CD4-positive, alpha-beta T cell (primary cell): Measurements from ENCODE around the gene WWC2. TPM values are rescaled to one million over a fixed set of nuclear protein-coding genes. Genes with fewer than 3 reads are reported as not detected.

Source experiments
- ATAC-seq: fragments of 200-7000 bp; cut with Tn5 transposase; one replicate; pipeline ENCODE4 v1.10.0; 2022; ENCODE audit warnings: mild to moderate bottlenecking; ENCODE audit not compliant: poor library complexity
- CTCF ChIA-PET: fragments of 350-600 bp; sonication (Branson Sonifier 250); formaldehyde crosslinking; loops from one replicate; lab custom pipeline; 2021; ENCODE audit warnings: antibody characterized with exemption, inconsistent platforms; lab: Charles Lee
- POLR2A ChIA-PET: fragments of 350-600 bp; sonication (Branson Sonifier 250); formaldehyde crosslinking; loops from one replicate; lab custom pipeline; 2021; ENCODE audit warnings: antibody characterized with exemption, inconsistent platforms; lab: Charles Lee
- DNase-seq, 14 experiments: peaks; one replicate each; pipeline ENCODE4 v3.0.0-alpha.2; 2013 to 2020; ENCODE audit warnings: mixed read lengths in 2 of 14
- H3K27ac ChIP-seq, 2 donors: one replicate each; pipeline versions ENCODE4 v1.5.1 to v1.7.0; 2013; ENCODE audit warnings: low read length in 2 of 2, low read depth in 1 of 2, mild to moderate bottlenecking in 1 of 2
- H3K27me3 ChIP-seq, 2 experiments: 1 replicate in 1 of 2; 2 replicates in 1 of 2; pipeline versions ENCODE4 v1.6.1 to v1.7.0; 2013; ENCODE audit warnings: low read length in 2 of 2, control low read depth in 1 of 2, mild to moderate bottlenecking in 1 of 2, moderate library complexity in 1 of 2; ENCODE audit not compliant: insufficient read depth in 2 of 2, control insufficient read depth in 1 of 2
- H3K36me3 ChIP-seq: one replicate; pipeline ENCODE4 v1.6.1; 2013; ENCODE audit warnings: low read length, control low read depth; ENCODE audit not compliant: insufficient read depth
- H3K4me1 ChIP-seq: one replicate; pipeline ENCODE4 v1.6.1; 2013; ENCODE audit warnings: low read length, control low read depth; ENCODE audit not compliant: insufficient read depth
- H3K4me3 ChIP-seq: one replicate; pipeline ENCODE4 v1.5.1; 2013; ENCODE audit warnings: mild to moderate bottlenecking, low read length, moderate library complexity
- H3K9me3 ChIP-seq, 2 experiments: 1 replicate in 1 of 2; 2 replicates in 1 of 2; pipeline versions ENCODE4 v1.6.1 to v1.7.0; 2013; ENCODE audit warnings: low read length in 2 of 2, mild to moderate bottlenecking in 2 of 2, control low read depth in 1 of 2, moderate library complexity in 1 of 2; ENCODE audit not compliant: control insufficient read depth in 1 of 2, insufficient read depth in 1 of 2
- H3K27ac Mint-ChIP-seq: one replicate; pipeline ENCODE4 v1.8.0; 2020; ENCODE audit warnings: mixed read lengths
- H3K27me3 Mint-ChIP-seq: one replicate; pipeline ENCODE4 v1.8.0; 2021; ENCODE audit warnings: mixed read lengths
- H3K36me3 Mint-ChIP-seq: one replicate; pipeline ENCODE4 v1.8.0; 2021; ENCODE audit warnings: low read depth, mixed read lengths
- H3K4me1 Mint-ChIP-seq: one replicate; pipeline ENCODE4 v1.8.0; 2021; ENCODE audit warnings: low read depth, mixed read lengths
- H3K4me3 Mint-ChIP-seq: one replicate; pipeline ENCODE4 v1.8.0; 2020; ENCODE audit warnings: mild to moderate bottlenecking, mixed read lengths
- H3K9me3 Mint-ChIP-seq: one replicate; pipeline ENCODE4 v1.8.0; 2020; ENCODE audit warnings: mixed read lengths
- intact Hi-C, 2 experiments: fragments of 100-400 bp; cut with DNase I in 1 of 2; cut with micrococcal nuclease in 1 of 2; formaldehyde crosslinking; loops; one replicate each; pipeline versions ENCODE4 v1.15.1 to v1.9.0; 2023 to 2025; cut with DNase I, micrococcal nuclease
- total RNA-seq, 174 experiments: library from RNA in 2 of 174; stranded (reverse) in 2 of 174; gene quantifications; one replicate each; pipeline ENCODE4 v1.2.3 and lab custom pipeline; 2021 to 2026
- TF ChIP-seq, protein P1 (sequence below): fragments of 200-600 bp; IDR thresholded peaks from one replicate; pipeline ENCODE4 v1.8.0; 2022; ENCODE audit warnings: antibody characterized with exemption, mild to moderate bottlenecking

The WWC2 gene
- total RNA-seq, 2 experiments from 2014 or later, result 4.1 to 4.9 TPM

DNA sequence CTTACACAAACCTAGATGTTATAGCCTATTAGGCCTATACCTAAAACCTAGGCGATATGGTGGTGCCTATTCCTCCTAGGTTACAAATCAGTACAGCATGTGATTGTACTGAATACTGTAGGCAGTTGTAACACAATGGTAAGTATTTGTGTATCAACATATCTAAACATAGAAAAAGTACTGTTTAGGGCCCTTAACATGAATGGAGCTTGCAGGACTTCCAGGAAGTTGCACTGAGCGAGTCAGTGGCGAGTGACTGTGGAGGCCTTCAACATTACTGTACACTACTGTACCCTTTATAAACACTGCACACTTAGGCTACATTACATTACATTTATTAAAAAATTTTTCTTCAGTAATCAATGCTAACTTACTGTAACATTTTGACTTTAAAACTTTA lies 37.8 kb downstream of the WWC2 start:
- H3K27me3 Mint-ChIP-seq, result peaks cover 6% of the 10 kb centered on the region
- ChIA-PET CTCF (no interaction called here), POLR2A (no interaction called here)
- no peaks in the 10 kb centered on the region for H3K9me3 ChIP-seq
- no peak overlapping the region for H3K4me3 Mint-ChIP-seq
- no peak overlapping the region for H3K27ac Mint-ChIP-seq
- no peak overlapping the region for H3K27ac ChIP-seq
- intact Hi-C loops, result no loop called here
- DNase-seq (no peak), ATAC-seq (no peak)
- TF ChIP-seq, protein P1, sequence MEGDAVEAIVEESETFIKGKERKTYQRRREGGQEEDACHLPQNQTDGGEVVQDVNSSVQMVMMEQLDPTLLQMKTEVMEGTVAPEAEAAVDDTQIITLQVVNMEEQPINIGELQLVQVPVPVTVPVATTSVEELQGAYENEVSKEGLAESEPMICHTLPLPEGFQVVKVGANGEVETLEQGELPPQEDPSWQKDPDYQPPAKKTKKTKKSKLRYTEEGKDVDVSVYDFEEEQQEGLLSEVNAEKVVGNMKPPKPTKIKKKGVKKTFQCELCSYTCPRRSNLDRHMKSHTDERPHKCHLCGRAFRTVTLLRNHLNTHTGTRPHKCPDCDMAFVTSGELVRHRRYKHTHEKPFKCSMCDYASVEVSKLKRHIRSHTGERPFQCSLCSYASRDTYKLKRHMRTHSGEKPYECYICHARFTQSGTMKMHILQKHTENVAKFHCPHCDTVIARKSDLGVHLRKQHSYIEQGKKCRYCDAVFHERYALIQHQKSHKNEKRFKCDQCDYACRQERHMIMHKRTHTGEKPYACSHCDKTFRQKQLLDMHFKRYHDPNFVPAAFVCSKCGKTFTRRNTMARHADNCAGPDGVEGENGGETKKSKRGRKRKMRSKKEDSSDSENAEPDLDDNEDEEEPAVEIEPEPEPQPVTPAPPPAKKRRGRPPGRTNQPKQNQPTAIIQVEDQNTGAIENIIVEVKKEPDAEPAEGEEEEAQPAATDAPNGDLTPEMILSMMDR, result no peak
- H3K4me3 ChIP-seq, result no peak overlapping the region
- H3K36me3 Mint-ChIP-seq, result no peaks in the 10 kb centered on the region
- no peaks in the 10 kb centered on the region for H3K36me3 ChIP-seq
- H3K9me3 Mint-ChIP-seq, result no peaks in the 10 kb centered on the region
- no peaks in the 10 kb centered on the region for H3K4me1 Mint-ChIP-seq
- H3K4me1 ChIP-seq, result no peaks in the 10 kb centered on the region
- no peaks in the 10 kb centered on the region for H3K27me3 ChIP-seq

DNA sequence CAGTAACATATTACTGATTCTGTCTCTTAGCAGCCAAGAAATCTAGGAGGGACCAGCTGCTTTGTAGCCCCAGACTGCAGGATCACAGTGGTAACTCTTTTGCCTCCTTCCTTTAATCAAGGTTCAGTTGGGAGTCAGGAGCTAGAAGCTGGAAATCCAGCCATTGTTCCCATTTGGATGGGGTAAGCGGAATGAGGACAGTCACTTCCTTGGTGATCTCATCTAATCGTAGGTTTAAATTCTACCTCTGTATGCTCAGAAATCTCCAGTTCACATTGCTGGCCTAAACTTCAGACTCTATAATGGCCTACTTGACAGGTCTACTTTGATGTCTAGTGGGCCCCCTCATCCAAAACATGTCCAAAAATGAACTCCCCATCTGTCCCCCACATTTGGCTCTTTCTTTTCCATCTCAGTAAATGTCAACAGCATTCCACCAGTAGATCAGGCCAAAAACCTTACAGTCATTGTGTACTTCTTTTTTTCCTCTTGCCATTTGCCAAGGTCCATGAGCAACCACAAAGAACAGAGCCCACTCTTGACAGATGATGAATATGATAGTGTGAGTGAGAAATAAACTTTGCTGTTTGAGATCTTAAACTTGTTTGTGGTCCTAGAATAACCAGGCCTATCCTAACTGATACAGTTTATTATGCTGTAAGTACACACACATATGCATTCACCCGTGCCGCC lies 40.1 kb downstream of the WWC2 start:
- CTCF ChIA-PET, result no interaction called here
- Mint-ChIP-seq H3K4me3 (no peak overlapping the region), H3K27ac (no peak overlapping the region), H3K9me3 (no peaks in the 10 kb centered on the region), H3K36me3 (no peaks in the 10 kb centered on the region), H3K4me1 (peaks cover 4% of the 10 kb centered on the region), H3K27me3 (peaks cover 6% of the 10 kb centered on the region)
- ATAC-seq, result no peak
- H3K4me3 ChIP-seq, result no peak overlapping the region
- POLR2A ChIA-PET, result no interaction called here
- H3K27me3 ChIP-seq, result no peaks in the 10 kb centered on the region
- DNase-seq, result no peak
- peaks cover 2% of the 10 kb centered on the region for H3K4me1 ChIP-seq
- H3K27ac ChIP-seq, result no peak overlapping the region
- no peaks in the 10 kb centered on the region for H3K9me3 ChIP-seq
- TF ChIP-seq, protein P1, result no peak
- H3K36me3 ChIP-seq, result no peaks in the 10 kb centered on the region
- intact Hi-C loops, result no loop called here

DNA sequence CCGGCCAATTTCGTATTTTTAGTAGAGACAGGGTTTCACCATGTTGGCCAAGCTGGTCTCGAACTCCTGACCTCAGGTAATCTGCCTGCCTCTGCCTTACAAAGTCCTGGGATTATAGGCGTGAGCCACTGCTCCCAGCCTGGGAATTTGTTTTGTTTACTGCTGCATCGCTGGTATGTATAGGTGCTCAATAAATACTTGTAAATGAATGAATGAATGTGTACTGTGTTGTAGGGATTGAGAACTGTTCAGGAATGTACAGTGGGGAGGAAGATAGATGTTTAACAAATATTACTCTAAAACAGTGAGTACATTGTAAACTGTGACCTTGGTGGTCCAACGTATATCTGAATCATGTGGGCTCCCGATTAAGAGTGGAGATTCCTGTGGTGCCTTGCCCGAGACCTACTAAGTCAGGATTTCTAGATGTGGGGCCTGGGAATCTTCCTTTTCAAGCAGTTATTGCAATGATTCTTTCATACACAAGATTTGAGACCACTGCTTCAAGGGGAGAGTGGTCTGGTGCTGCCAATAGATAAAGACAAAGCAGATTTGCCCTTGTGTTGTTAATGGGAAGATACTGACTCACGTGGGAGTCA lies 41.0 kb downstream of the WWC2 start:
- intact Hi-C loops, result loop anchor here in 1 of 2 experiments (5.0 kb wide), 1 partner anchor 68 kb away; no protein-coding TSS in a partner anchor
- H3K4me1 Mint-ChIP-seq, result peaks cover 4% of the 10 kb centered on the region
- H3K4me3 Mint-ChIP-seq, result no peak overlapping the region
- Histone ChIP-seq H3K27ac (no peak overlapping the region), H3K4me1 (peaks cover 2% of the 10 kb centered on the region), H3K4me3 (no peak overlapping the region), H3K27me3 (no peaks in the 10 kb centered on the region), H3K9me3 (no peaks in the 10 kb centered on the region), H3K36me3 (no peaks in the 10 kb centered on the region)
- no peaks in the 10 kb centered on the region for H3K9me3 Mint-ChIP-seq
- H3K36me3 Mint-ChIP-seq, result no peaks in the 10 kb centered on the region
- TF ChIP-seq, protein P1, result no peak
- no peak for DNase-seq
- CTCF ChIA-PET, result no interaction called here
- ATAC-seq, result no peak
- POLR2A ChIA-PET, result no interaction called here
- no peak overlapping the region for H3K27ac Mint-ChIP-seq
- H3K27me3 Mint-ChIP-seq, result peaks cover 6% of the 10 kb centered on the region
